Measurements from ENCODE around the gene MRPL11. TPM values are rescaled to one million over a fixed set of nuclear protein-coding genes. Genes with fewer than 3 reads are reported as not detected.
"Not testable (repeated sequence)": the region's sequence is repeated elsewhere in the genome, so short reads cannot be mapped to it uniquely, and the experiment has no call there.

The MRPL11 gene
- total and polyA plus RNA-seq, 10 donors = 25.5 to 87.1 (median 37.3) TPM

- H3K4me1 ChIP-seq = peaks cover 6 to 20% (median 11%) of the 10 kb centered on the region in 6 donors
- no peak for DNase-seq
- peaks cover 0 to 43% (median 33%) of the 10 kb centered on the region in 6 donors for H3K36me3 ChIP-seq
- TF ChIP-seq POLR2AphosphoS5 (IDR thresholded peaks at IDR 0.05) = no peak
- no peak for TF ChIP-seq CTCF (IDR thresholded peaks at IDR 0.05 in 8 of 11, conservative IDR thresholded peaks at IDR 0.05 in 3 of 11)
- no peak for TF ChIP-seq POLR2A (IDR thresholded peaks at IDR 0.05)
- peaks cover 0 to 8% (median 6%) of the 10 kb centered on the region in 8 donors for H3K9me3 ChIP-seq
- intact Hi-C loops (cut with DNase I; ENCODE audit: low total_unique reads) = no loop called here
- peak overlapping the region; percentile 83 to 94 (median 89) for H3K27ac ChIP-seq
- H3K27me3 ChIP-seq (replicated peaks in 1 of 7) = peaks cover 0 to 4% (median 0%) of the 10 kb centered on the region in 7 donors
- peak overlapping the region; percentile 86 to 97 (median 92) for H3K4me3 ChIP-seq
- WGBS, 5 donors = 6 to 8% (median 7%) methylated on average over 12 of the region's 12 CpGs
Observed at GRCh38 chr11:66437979-66438503, 607 bp downstream of the MRPL11 start.

GRCh38 chr11:66432597-66432996 lies 6.1 kb downstream of the MRPL11 start:
- no peak for DNase-seq
- peaks cover 0 to 58% (median 33%) of the 10 kb centered on the region in 6 donors for H3K36me3 ChIP-seq
- peaks cover 0 to 17% (median 2%) of the 10 kb centered on the region in 6 donors for H3K4me1 ChIP-seq
- no peaks in the 10 kb centered on the region for H3K9me3 ChIP-seq
- WGBS, 5 donors = 58 to 89% (median 71%) methylated on average over 7 of the region's 7 CpGs
- peak overlapping the region in 3 of 8 donors; percentile 21 to 47 (median 46) for H3K27ac ChIP-seq
- intact Hi-C loops (cut with DNase I; ENCODE audit: low total_unique reads) = no loop called here
- H3K4me3 ChIP-seq = no peak overlapping the region
- TF ChIP-seq POLR2A (IDR thresholded peaks at IDR 0.05) (no peak), POLR2AphosphoS5 (IDR thresholded peaks at IDR 0.05) (no peak), CTCF (IDR thresholded peaks at IDR 0.05 in 8 of 11, conservative IDR thresholded peaks at IDR 0.05 in 3 of 11) (no peak)
- no peaks in the 10 kb centered on the region for H3K27me3 ChIP-seq (replicated peaks in 1 of 7)

GRCh38 chr11:66431871-66432329 lies 6.7 kb downstream of the MRPL11 start:
- 87 to 95% (median 88%) methylated on average over 8 of the region's 8 CpGs for WGBS, 5 donors
- intact Hi-C loops (cut with DNase I; ENCODE audit: low total_unique reads) = not testable (repeated sequence)
- H3K27ac ChIP-seq = peak overlapping the region in 1 of 8 donors; percentile 46

GRCh38 chr11:66431287-66431686 lies 7.4 kb downstream of the MRPL11 start:
- H3K27ac ChIP-seq; H3K9me3 ChIP-seq; DNase-seq; H3K27me3 ChIP-seq (replicated peaks in 1 of 7); H3K4me3 ChIP-seq; intact Hi-C loops (cut with DNase I; ENCODE audit: low total_unique reads): not testable (repeated sequence)
- Histone ChIP-seq H3K36me3 (peaks cover 0 to 49% (median 28%) of the 10 kb centered on the region in 6 donors), H3K4me1 (peaks cover 0 to 11% (median 0%) of the 10 kb centered on the region in 6 donors)

More at GRCh38 chr11:66431871-66432329, 6.7 kb downstream of the MRPL11 start:
- peaks cover 0 to 55% (median 33%) of the 10 kb centered on the region in 6 donors for H3K36me3 ChIP-seq
- H3K9me3 ChIP-seq; H3K4me3 ChIP-seq; DNase-seq; H3K27me3 ChIP-seq (replicated peaks in 1 of 7): not testable (repeated sequence)
- H3K4me1 ChIP-seq = peaks cover 0 to 11% (median 0%) of the 10 kb centered on the region in 6 donors

GRCh38 chr11:66429983-66430602 lies 8.6 kb downstream of the MRPL11 start:
- H3K27ac ChIP-seq = no peak overlapping the region
- H3K27me3 ChIP-seq (replicated peaks in 1 of 7) = peaks cover 0 to 9% (median 0%) of the 10 kb centered on the region in 7 donors
- WGBS, 5 donors = 33 to 44% (median 36%) methylated on average over 9 of the region's 9 CpGs
- peak; percentile 87 for DNase-seq
- H3K4me3 ChIP-seq = no peak overlapping the region
- intact Hi-C loops (cut with DNase I; ENCODE audit: low total_unique reads) = no loop called here
- H3K36me3 ChIP-seq = peaks cover 0 to 37% (median 17%) of the 10 kb centered on the region in 6 donors
- peaks cover 0 to 11% (median 0%) of the 10 kb centered on the region in 6 donors for H3K4me1 ChIP-seq
- no peak for TF ChIP-seq POLR2A (IDR thresholded peaks at IDR 0.05)
- TF ChIP-seq POLR2AphosphoS5 (IDR thresholded peaks at IDR 0.05) = no peak
- peak; percentile 44 to 87 (median 76) for TF ChIP-seq CTCF (IDR thresholded peaks at IDR 0.05 in 8 of 11, conservative IDR thresholded peaks at IDR 0.05 in 3 of 11)
- no peaks in the 10 kb centered on the region for H3K9me3 ChIP-seq

Data from spleen (tissue), 11 donors.